C4-2B (cell line): ENCODE data around the gene DCAF16.

Experiments
- CTCF ChIP-seq: fragments of 450-650 bp; conservative IDR thresholded peaks from 2 replicates; pipeline ENCODE4 v1.5.1; 2017; ENCODE audit warnings: mild to moderate bottlenecking
- ZFX ChIP-seq: fragments of 450-650 bp; IDR thresholded peaks from 2 replicates; pipeline ENCODE4 v1.6.1; 2017

- TF ChIP-seq CTCF (no peak), ZFX (no peak)
These were observed 49.3 kb upstream of the DCAF16 start for GRCh38 chr4:17859793-17860406.
